ENCODE results near the gene ACCS. TPM values are rescaled to one million over a fixed set of nuclear protein-coding genes. Genes with fewer than 3 reads are reported as not detected.

ACCS gene
- total RNA-seq, 1 experiment from 2014 or later = 7.5 TPM

DNA sequence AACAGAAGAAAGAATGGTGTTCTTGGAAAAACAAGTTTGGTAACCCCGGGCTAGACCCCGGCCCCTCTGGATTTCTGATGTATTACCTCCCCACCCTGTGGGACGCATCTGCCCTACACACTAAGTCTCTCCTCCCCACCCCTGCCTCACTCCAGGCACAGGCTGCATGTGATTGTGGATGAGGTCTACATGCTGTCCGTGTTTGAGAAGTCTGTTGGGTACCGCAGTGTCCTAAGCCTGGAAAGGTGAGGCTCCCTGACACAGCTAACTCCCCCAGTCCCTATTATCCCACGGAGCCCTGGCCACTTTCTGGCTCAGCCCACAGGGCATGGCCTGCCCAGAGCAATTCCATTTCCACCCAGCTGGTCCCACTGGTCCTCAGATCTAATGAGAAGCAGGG lies 13.3 kb downstream of the ACCS start:
- no peak overlapping the region for H3K23ac ChIP-seq (ENCODE audit: insufficient read length, low read depth, low read length)
- Mint-ChIP-seq H3K4me3 (no peak overlapping the region), H3K27me3 (ENCODE audit: low read depth) (no peaks in the 10 kb centered on the region; the same call in 1 of the 2 replicates), H3K36me3 (ENCODE audit: insufficient read depth in 1 of 3, low read depth in 3 of 3) (peaks cover 3 to 5% (median 5%) of the 10 kb centered on the region in 3 experiments; a peak in 5 of 7 replicates), H3K9me3 (0 out of 5 replicates have a peak, but pooled peaks cover 0 to 2% of the 10 kb centered on the region in 2 experiments), H3K4me1 (peaks cover 22 to 24% of the 10 kb centered on the region in 2 experiments), H3K27ac (no peak overlapping the region; a peak in 1 of 7 replicates)
- no peak overlapping the region for H3K56ac ChIP-seq (ENCODE audit: insufficient read length, low read depth, low read length)
- no peak overlapping the region for H2BK12ac ChIP-seq (ENCODE audit: insufficient read length, low read depth, low read length)
- H3K27ac ChIP-seq (ENCODE audit: insufficient read length, low read depth, low read length) = no peak overlapping the region
- no peak overlapping the region for H2BK15ac ChIP-seq (ENCODE audit: low read depth, low read length)
- no CpG with 5 or more reads among the region's 6 CpGs for WGBS (ENCODE audit: extremely low coverage, insufficient read length, low lambda C conversion rate)
- TF ChIP-seq, protein P1, sequence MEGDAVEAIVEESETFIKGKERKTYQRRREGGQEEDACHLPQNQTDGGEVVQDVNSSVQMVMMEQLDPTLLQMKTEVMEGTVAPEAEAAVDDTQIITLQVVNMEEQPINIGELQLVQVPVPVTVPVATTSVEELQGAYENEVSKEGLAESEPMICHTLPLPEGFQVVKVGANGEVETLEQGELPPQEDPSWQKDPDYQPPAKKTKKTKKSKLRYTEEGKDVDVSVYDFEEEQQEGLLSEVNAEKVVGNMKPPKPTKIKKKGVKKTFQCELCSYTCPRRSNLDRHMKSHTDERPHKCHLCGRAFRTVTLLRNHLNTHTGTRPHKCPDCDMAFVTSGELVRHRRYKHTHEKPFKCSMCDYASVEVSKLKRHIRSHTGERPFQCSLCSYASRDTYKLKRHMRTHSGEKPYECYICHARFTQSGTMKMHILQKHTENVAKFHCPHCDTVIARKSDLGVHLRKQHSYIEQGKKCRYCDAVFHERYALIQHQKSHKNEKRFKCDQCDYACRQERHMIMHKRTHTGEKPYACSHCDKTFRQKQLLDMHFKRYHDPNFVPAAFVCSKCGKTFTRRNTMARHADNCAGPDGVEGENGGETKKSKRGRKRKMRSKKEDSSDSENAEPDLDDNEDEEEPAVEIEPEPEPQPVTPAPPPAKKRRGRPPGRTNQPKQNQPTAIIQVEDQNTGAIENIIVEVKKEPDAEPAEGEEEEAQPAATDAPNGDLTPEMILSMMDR (conservative IDR thresholded peaks at IDR 0.05) = no peak
- no peaks in the 10 kb centered on the region for H3K79me1 ChIP-seq (ENCODE audit: insufficient read depth, low read depth, low read length, poor library complexity, severe bottlenecking)
- H4K8ac ChIP-seq (replicated peaks; ENCODE audit: insufficient read length, low read depth, low read length) = no peak overlapping the region
- no peak overlapping the region for H2BK20ac ChIP-seq (ENCODE audit: low read depth, low read length, poor library complexity, severe bottlenecking)
- H3K9ac ChIP-seq (ENCODE audit: extremely low read depth, insufficient read length, low read length) = no peak overlapping the region
- DNase-seq = no peak
- H3K4me2 ChIP-seq (ENCODE audit: insufficient read depth, insufficient read length, low read length) = no peak overlapping the region
- no peaks in the 10 kb centered on the region for H3K27me3 ChIP-seq (ENCODE audit: insufficient read depth, low read length)
- no peak overlapping the region for H3T11ph ChIP-seq (ENCODE audit: low read length)
- no peak overlapping the region for H3K4ac ChIP-seq (ENCODE audit: low read depth, low read length)
- no peaks in the 10 kb centered on the region for H3K79me2 ChIP-seq (ENCODE audit: insufficient read depth, low read length)
- H3K23me2 ChIP-seq (ENCODE audit: insufficient read length, low read depth, low read length, poor library complexity, severe bottlenecking) = no peaks in the 10 kb centered on the region
- no peak overlapping the region for H2BK120ac ChIP-seq (ENCODE audit: low read depth, low read length, poor library complexity, severe bottlenecking)
- no peak overlapping the region for H4K5ac ChIP-seq (ENCODE audit: insufficient read length, low read depth, low read length)
- H3K18ac ChIP-seq (ENCODE audit: insufficient read length, low read depth, low read length) = no peak overlapping the region
- H3K4me1 ChIP-seq (ENCODE audit: insufficient read depth, low read length) = no peaks in the 10 kb centered on the region
- H4K20me1 ChIP-seq (ENCODE audit: control insufficient read depth, insufficient read depth, insufficient read length) = no peaks in the 10 kb centered on the region
- no peak overlapping the region for H2AK5ac ChIP-seq (ENCODE audit: insufficient read length, low read length)
- no peak overlapping the region for H4K91ac ChIP-seq (ENCODE audit: insufficient read length, low read depth, low read length)
- H3K9me3 ChIP-seq (ENCODE audit: control insufficient read depth, low read depth, low read length) = no peaks in the 10 kb centered on the region
- no peak overlapping the region for H2AFZ ChIP-seq (ENCODE audit: low read length)
- no peak overlapping the region for H3K14ac ChIP-seq (ENCODE audit: insufficient read depth, low read length)
- H2BK5ac ChIP-seq (ENCODE audit: insufficient read length, low read length) = no peak overlapping the region

All from H9 (cell line).